HepG2 (cell line): Measurements from ENCODE around the gene FHIT. TPM values are rescaled to one million over a fixed set of nuclear protein-coding genes. Genes with fewer than 3 reads are reported as not detected.

Source experiments
- ATAC-seq: fragments of 200-7000 bp; cut with Tn5 transposase; 3 replicates; pipeline ENCODE4 v1.9.1; 2020; ENCODE audit warnings: mild to moderate bottlenecking, moderate library complexity
- BruUV-seq: library from RNA; stranded (reverse); fragments of 400-500 nt; replicated peaks from 2 replicates; lab custom pipeline; 2021; lab: Mats Ljungman, UMichigan
- CTCF ChIA-PET: fragments of 300-600 bp; formaldehyde crosslinking; extraction: SDS; loops from one replicate; lab custom pipeline; 2021; ENCODE audit warnings: low total read pairs, inconsistent platforms, low intra/inter-chr PET ratio; lab: Yijun Ruan, JAX
- POLR2A ChIA-PET: fragments of 350-600 bp; sonication (Branson Sonifier 250); formaldehyde crosslinking; loops from one replicate; lab custom pipeline; 2020; ENCODE audit warnings: antibody characterized with exemption, inconsistent platforms; lab: Yijun Ruan, JAX
- DNase-seq: peaks from one replicate; pipeline ENCODE4 v3.0.0-alpha.2; 2015; ENCODE audit warnings: low spot score
- FAIRE-seq: peaks from 3 replicates; lab custom pipeline; 2011; peaks lifted over from hg19 to GRCh38; lab: Jason Lieb, UNC
- H2AFZ ChIP-seq: one replicate; pipeline ENCODE4 v1.6.1; 2011; ENCODE audit warnings: low read length, inconsistent platforms
- H3K27ac ChIP-seq: fragments of 300-600 bp; 3 replicates; pipeline ENCODE4 v1.8.0; 2011; ENCODE audit warnings: mixed run types, mild to moderate bottlenecking, mixed read lengths, low read length, inconsistent platforms; ENCODE audit not compliant: insufficient read depth; ENCODE audit errors: extremely low read length
- H3K27me3 ChIP-seq, 2 experiments: fragments of 200-600 bp in 1 of 2; 2 replicates in 1 of 2; 3 replicates in 1 of 2; pipeline versions ENCODE4 v1.6.0 to v1.8.0; 2011; ENCODE audit warnings: low read length in 2 of 2, mild to moderate bottlenecking in 2 of 2, moderate library complexity in 2 of 2, inconsistent platforms in 1 of 2; ENCODE audit not compliant: insufficient read depth in 2 of 2, control insufficient read depth in 1 of 2
- H3K36me3 ChIP-seq, 2 experiments: fragments of 200-600 bp in 1 of 2; replicated peaks in 1 of 2; 2 replicates in 1 of 2; 3 replicates in 1 of 2; pipeline versions ENCODE4 v1.5.1 to v1.8.0; 2011; ENCODE audit warnings: low read length in 2 of 2, inconsistent platforms in 1 of 2; ENCODE audit not compliant: insufficient read depth in 2 of 2, control insufficient read depth in 1 of 2
- H3K4me1 ChIP-seq: 2 replicates; pipeline ENCODE4 v1.5.1; 2012; ENCODE audit warnings: low read length, inconsistent platforms; ENCODE audit not compliant: insufficient read depth
- H3K4me2 ChIP-seq: 2 replicates; pipeline ENCODE4 v1.6.0; 2011; ENCODE audit warnings: low read depth, low read length, inconsistent platforms
- H3K4me3 ChIP-seq, 3 experiments: fragments of 200-600 bp in 1 of 3; sonication (generic), shearing (Covaris generic) in 1 of 3; replicated peaks in 1 of 3; 2 replicates each; pipeline ENCODE4 v1.5.1; 2011 to 2016; ENCODE audit warnings: low read length in 3 of 3, inconsistent platforms in 2 of 3, low read depth in 2 of 3, mild to moderate bottlenecking in 2 of 3, control low read depth in 1 of 3, mixed read lengths in 1 of 3; ENCODE audit not compliant: insufficient read depth in 1 of 3
- H3K79me2 ChIP-seq: one replicate; pipeline ENCODE4 v1.6.1; 2011; ENCODE audit warnings: low read length, inconsistent platforms; ENCODE audit not compliant: insufficient read depth
- H3K9ac ChIP-seq: 2 replicates; pipeline ENCODE4 v1.6.0; 2011; ENCODE audit warnings: mild to moderate bottlenecking, low read depth, low read length, inconsistent platforms; ENCODE audit not compliant: insufficient read depth
- H3K9me3 ChIP-seq: 2 replicates; pipeline ENCODE4 v1.5.1; 2012; ENCODE audit warnings: mild to moderate bottlenecking, low read length
- H4K20me1 ChIP-seq: 2 replicates; pipeline ENCODE4 v1.6.0; 2011; ENCODE audit warnings: inconsistent platforms, mild to moderate bottlenecking, low read length, moderate library complexity; ENCODE audit not compliant: insufficient read depth
- EHMT2 ChIP-seq: fragments of 200-600 bp; sonication (generic); IDR thresholded peaks from 2 replicates; pipeline ENCODE4 v1.7.0; 2017; ENCODE audit warnings: antibody characterized with exemption, low read depth, low read length, borderline replicate concordance
- HNRNPH1 ChIP-seq: fragments of 200-400 bp; formaldehyde crosslinking; optimal IDR thresholded peaks from 2 replicates; pipeline ENCODE3; 2017; ENCODE audit warnings: mild to moderate bottlenecking, low read depth, low read length
- HOXA5 ChIP-seq: sonication (generic); formaldehyde crosslinking; IDR thresholded peaks from 2 replicates; pipeline ENCODE4 v1.4.0; 2020; ENCODE audit warnings: missing genetic modification reagents
- HOXA9 ChIP-seq: sonication (generic); formaldehyde crosslinking; IDR thresholded peaks from 2 replicates; pipeline ENCODE4 v1.8.1; 2022; ENCODE audit warnings: missing genetic modification reagents, mild to moderate bottlenecking, moderate library complexity, borderline replicate concordance
- NR2F6 ChIP-seq, 2 experiments: IDR thresholded peaks; 2 replicates each; pipeline ENCODE4 v1.6.1; 2016; ENCODE audit warnings: antibody characterized with exemption in 1 of 2, mild to moderate bottlenecking in 1 of 2
- RFX3 ChIP-seq: IDR thresholded peaks from 2 replicates; pipeline ENCODE4 v1.6.1; 2016; ENCODE audit warnings: missing biosample characterization, missing genetic modification reagents
- ZNF432 ChIP-seq: sonication (generic); formaldehyde crosslinking; IDR thresholded peaks from 2 replicates; pipeline ENCODE4 v1.5.0; 2020; ENCODE audit warnings: missing genetic modification reagents, mild to moderate bottlenecking, borderline replicate concordance
- ZNF800 ChIP-seq: sonication (generic); formaldehyde crosslinking; IDR thresholded peaks from 2 replicates; pipeline ENCODE4 v1.4.0; 2020; ENCODE audit warnings: missing genetic modification reagents
- ZZZ3 ChIP-seq: sonication (generic); formaldehyde crosslinking; IDR thresholded peaks from 2 replicates; pipeline ENCODE4 v1.4.0; 2020; ENCODE audit warnings: missing genetic modification reagents, mild to moderate bottlenecking, borderline replicate concordance
- WGBS: methylation state at CpG from one replicate; pipeline ENCODE4 v1.1.6; 2017; ENCODE audit warnings: low lambda C conversion rate; 5-methylcytosine and 5-hydroxymethylcytosine counted together
- in situ Hi-C: cut with HindIII; loops from 2 replicates; pipeline ENCODE4 v1.10.0; 2017; ENCODE audit warnings: low pct_unique_long_range_greater_than_20kb; ENCODE audit not compliant: extremely low pct_ligation_motif_present
- intact Hi-C: fragments of 100-400 bp; cut with micrococcal nuclease; formaldehyde crosslinking; loops from one replicate; pipeline ENCODE4 v1.10.0; 2022; ENCODE audit not compliant: unreplicated experiment
- polyA plus RNA-seq, 8 experiments: library from polyadenylated mRNA; depleted of rRNA in 3 of 8; stranded (reverse) in 7 of 8; unstranded in 1 of 8; fragments of >200 nt; fragmentation: Illumina TruSeq in 4 of 8; extraction: Trizol in 4 of 8; gene quantifications; 2 replicates each; pipeline versions ENCODE4 v1.2.1 to v1.2.3, GENCODE V29; 2011 to 2016; ENCODE audit warnings: low read depth in 4 of 8, missing spikeins in 1 of 8, mixed read lengths in 1 of 8; ENCODE audit not compliant: insufficient read depth in 1 of 8
- total RNA-seq, 5 experiments: library from RNA; depleted of rRNA; stranded (reverse); fragments of >200 nt; fragmentation: Illumina TruSeq; extraction: Trizol; gene quantifications; 2 replicates each; pipeline ENCODE4 v1.2.3, GENCODE V29; 2016; ENCODE audit warnings: low read depth in 1 of 5

The FHIT gene
- total and polyA plus RNA-seq, 2 of the 13 experiments (the other 11 are each of a cell fraction or from before 2014, with no cell fraction given) = 4.0 to 4.6 TPM

- Histone ChIP-seq H3K4me2 (no peak overlapping the region), H3K27ac (no peak overlapping the region), H3K4me3 (no peak overlapping the region), H3K36me3 (no peaks in the 10 kb centered on the region), H3K9me3 (peaks cover 6% of the 10 kb centered on the region), H3K9ac (no peak overlapping the region), H3K79me2 (no peaks in the 10 kb centered on the region), H2AFZ (no peak overlapping the region), H4K20me1 (no peaks in the 10 kb centered on the region), H3K27me3 (no peaks in the 10 kb centered on the region), H3K4me1 (no peaks in the 10 kb centered on the region)
- ChIA-PET POLR2A (no interaction called here), CTCF (no interaction called here)
- in situ Hi-C loops = no loop called here
- intact Hi-C loops = no loop called here
- ATAC-seq (no peak), DNase-seq (no peak), FAIRE-seq (no peak)
- WGBS = 32% methylated on average over 9 of the region's 9 CpGs
- BruUV-seq = no TSS peak
- TF ChIP-seq RFX3 (CRISPR knock-in tag) = no peak
- no peak for TF ChIP-seq NR2F6 (IDR thresholded peaks at IDR 0.05)
- TF ChIP-seq NR2F6 (CRISPR knock-in tag; IDR thresholded peaks at IDR 0.05) = no peak
- no peak for TF ChIP-seq ZNF800 (CRISPR knock-in tag)
- TF ChIP-seq HOXA9 (CRISPR knock-in tag) = no peak
- no peak for TF ChIP-seq HNRNPH1
- no peak for TF ChIP-seq EHMT2
Observed at GRCh38 chr3:60514085-60514649, 737.1 kb downstream of the FHIT start.

- ATAC-seq (no peak), DNase-seq (no peak), FAIRE-seq (no peak)
- H3K36me3 ChIP-seq = no peaks in the 10 kb centered on the region
- no peak overlapping the region for H2AFZ ChIP-seq
- no peaks in the 10 kb centered on the region for H3K79me2 ChIP-seq
- no peak for TF ChIP-seq ZNF432 (CRISPR knock-in tag)
- TF ChIP-seq HOXA5 (CRISPR knock-in tag) = no peak
- TF ChIP-seq ZZZ3 (CRISPR knock-in tag) = no peak
- in situ Hi-C loops = no loop called here
- POLR2A ChIA-PET = no interaction called here
- H4K20me1 ChIP-seq = no peaks in the 10 kb centered on the region
- intact Hi-C loops = no loop called here
- BruUV-seq = no TSS peak
- H3K9ac ChIP-seq = no peak overlapping the region
- CTCF ChIA-PET = no interaction called here
- peaks cover 6% of the 10 kb centered on the region for H3K9me3 ChIP-seq
- H3K4me3 ChIP-seq = no peak overlapping the region
- H3K4me2 ChIP-seq = no peak overlapping the region
- H3K27me3 ChIP-seq = no peaks in the 10 kb centered on the region
- no peak overlapping the region for H3K27ac ChIP-seq
- no peaks in the 10 kb centered on the region for H3K4me1 ChIP-seq
Observed at GRCh38 chr3:60513241-60513640, 738.0 kb downstream of the FHIT start.
